GM19324 (cell line): ENCODE results near the gene CBX8.
A peak's percentile ranks its signal among the peaks of the same experiment; 100 is the strongest.
"Not testable (repeated sequence)": the region's sequence is repeated elsewhere in the genome, so short reads cannot be mapped to it uniquely, and the experiment has no call there.

ENCODE experiments used
- ATAC-seq: cut with Tn5 transposase; IDR thresholded peaks from one replicate; pipeline ENCODE4 v1.9.1; 2021; ENCODE audit warnings: mild to moderate bottlenecking, moderate library complexity; ENCODE audit not compliant: unreplicated experiment, low FRiP score

CBX8 gene

GRCh38 chr17:79781736-79782575 is 14.9 kb downstream of the CBX8 start:
- ATAC-seq = no peak

DNA sequence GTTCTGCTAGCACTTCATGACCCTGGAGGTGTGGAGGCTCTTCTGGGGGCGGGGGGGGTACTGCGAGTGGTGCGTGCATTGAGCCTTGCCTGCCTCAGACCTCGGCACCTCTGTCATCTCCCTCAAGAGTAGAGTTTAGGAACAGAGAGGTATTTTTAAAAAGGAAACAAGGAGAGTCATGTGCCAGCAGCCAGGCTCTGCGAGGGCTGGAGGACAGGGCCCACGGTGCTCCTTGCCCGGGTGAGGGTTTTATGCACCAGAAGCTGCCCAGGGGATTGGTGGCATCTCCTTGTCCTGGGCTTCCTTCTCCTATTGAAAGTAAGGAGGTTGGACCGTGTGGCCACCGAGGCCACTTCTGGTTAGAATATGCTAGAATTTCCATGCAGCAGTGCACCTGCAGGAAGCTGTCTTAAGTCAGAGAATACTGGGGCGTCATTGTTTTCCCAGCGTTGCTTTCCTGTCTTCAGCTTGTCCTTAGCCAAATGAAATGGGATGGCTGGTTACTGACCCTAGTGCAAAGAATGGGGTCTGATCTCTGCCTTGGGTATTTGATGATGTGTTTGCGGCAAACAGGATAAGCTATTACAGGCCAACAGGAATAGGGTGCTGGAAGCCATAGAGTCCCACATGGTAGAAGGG is 15.7 kb downstream of the CBX8 start:
- no peak for ATAC-seq

- no peak for ATAC-seq
Observed at GRCh38 chr17:79779661-79780365, 17.1 kb downstream of the CBX8 start.

- ATAC-seq = no peak
Observed at GRCh38 chr17:79779084-79779529, 17.8 kb downstream of the CBX8 start.

DNA sequence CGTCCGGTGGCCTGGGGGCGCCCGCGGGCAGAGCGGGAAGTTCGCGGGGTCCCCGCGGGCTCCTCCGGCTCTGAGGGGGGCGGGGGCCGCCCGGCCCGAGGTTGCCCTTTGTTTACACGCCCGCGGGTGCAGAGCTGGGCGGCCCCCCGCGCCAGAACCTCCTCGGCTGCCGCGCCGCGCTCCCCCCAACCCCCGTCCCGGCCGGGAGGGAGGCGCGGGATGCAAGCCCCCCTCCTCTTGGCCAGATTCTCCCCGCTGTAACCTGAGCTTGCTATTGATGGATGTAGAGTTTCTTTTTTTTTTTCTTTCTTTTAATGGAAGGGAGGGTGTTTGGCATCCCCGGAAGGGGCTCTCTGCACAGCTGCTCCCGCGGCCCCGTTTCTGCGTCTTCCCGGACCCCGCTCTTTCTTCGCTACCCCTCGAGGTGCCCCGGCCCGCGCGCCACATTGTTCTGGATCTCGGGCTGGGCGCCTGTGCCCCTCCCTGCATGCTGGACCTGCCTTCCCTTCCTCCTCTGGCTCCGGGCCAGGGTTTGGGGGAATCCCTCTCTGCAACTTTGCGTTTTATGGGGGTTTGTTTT is 18.3 kb downstream of the CBX8 start:
- no peak for ATAC-seq

- peak; percentile 75 for ATAC-seq
Observed at GRCh38 chr17:79777894-79778503, 18.9 kb downstream of the CBX8 start, which contains the start of gene CBX2. CBX2 (plus strand) TSS chr17:79778148; CDS start chr17:79778236, 88 bp downstream.

GRCh38 chr17:79777120-79777893 is 19.6 kb downstream of the CBX8 start:
- no peak for ATAC-seq

DNA sequence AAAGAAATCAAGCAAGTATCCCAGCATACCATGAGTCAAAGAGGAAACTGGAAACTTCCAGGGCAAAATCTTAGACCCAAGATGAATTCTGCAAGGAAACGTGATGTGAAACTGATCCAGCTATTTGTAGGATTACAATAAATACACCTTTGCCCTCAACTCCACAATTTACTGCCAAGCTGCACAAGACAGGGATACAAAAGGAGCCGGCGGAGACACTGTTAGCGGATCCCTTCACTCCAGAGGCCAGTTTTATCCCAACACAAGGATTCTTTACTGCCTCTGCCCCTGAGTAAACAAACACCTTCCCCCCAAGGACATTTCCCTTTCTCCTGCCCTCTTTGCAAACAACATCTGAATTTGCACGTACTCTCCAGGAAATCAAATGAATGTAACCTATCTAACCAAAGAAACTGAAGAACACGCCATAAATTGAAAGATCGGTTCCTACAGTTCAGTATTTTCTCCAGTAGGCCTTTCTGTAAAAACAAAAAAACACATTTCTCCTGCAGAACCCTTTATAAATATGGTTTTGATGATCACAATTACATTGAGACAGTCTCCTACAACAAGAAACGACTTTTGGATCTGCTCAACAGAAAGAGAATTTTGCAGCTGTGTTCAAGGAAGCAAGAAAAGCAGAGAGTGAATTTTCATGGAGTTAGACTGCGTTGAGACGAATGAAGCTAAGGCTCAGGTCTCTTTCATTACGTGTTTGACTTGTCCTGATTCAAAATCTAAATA is 20.3 kb downstream of the CBX8 start:
- no peak for ATAC-seq

- ATAC-seq = no peak
Observed at GRCh38 chr17:79775632-79776031, 21.2 kb downstream of the CBX8 start.

- ATAC-seq = no peak
Observed at GRCh38 chr17:79774561-79774975, 22.3 kb downstream of the CBX8 start.

- ATAC-seq = not testable (repeated sequence)
Observed at GRCh38 chr17:79772726-79773125, 24.2 kb downstream of the CBX8 start.

DNA sequence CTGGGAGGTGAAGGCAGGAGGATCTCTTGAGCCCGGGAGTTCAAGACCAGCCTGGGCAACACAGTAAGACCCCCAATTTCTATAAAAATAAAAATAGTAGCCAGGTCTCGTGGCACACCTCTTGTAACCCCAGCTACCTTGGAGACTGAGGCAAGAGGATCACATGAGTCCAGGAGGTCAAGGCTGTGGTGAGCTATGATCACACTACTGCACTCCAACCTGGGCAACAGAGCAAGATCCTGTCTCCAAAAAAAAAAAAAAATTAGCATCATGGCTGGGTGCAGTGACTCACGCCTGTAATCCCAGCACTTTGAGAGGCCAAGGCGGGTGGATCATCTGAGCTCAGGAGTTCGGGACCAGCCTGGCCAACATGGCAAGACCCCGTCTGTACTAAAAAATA is 25.6 kb downstream of the CBX8 start:
- ATAC-seq = no peak

DNA sequence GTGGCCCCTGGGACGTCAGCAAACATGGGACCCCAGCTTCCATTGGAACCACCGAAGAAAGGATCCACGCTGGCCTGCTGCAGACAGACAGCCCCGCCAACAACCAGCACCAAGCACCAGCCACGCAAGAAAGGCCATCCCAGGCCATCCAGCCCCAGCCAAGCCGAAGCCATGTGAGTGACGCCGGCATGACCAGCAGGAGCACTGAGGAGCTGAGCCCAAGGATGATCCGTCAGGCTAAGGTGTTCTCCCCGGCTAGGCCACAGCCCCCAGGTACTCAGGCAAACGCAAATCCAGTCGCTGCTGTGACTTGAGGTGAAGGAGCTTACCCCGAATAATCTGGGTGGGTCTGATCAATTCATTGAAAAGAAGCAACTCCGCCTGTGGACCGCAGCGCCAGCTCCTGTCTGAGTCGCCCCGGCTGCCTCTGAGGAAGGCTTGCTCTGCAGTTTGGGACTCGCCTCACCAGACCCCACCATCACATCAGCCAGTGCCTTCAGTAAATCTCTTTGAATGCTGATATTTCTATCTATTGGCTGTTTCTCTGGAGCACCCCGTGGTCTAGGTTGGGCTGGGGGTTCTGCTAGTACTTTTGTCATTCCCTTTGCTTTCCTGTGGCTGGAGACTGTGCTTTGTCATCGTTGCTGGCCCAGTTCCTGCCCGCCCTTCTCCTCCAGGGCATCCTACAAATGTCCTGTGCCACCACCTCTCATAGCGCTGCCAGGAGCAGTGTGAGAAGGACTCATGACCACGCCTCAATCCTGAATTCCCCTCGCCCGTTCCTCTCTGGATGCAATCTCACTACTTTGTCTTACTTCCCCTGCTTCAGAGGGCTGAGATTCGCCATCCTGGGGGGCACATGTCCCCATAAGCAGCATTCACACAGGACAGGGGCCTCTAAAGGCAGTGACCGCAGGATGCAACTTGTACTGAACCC is 27.0 kb downstream of the CBX8 start:
- no peak for ATAC-seq

DNA sequence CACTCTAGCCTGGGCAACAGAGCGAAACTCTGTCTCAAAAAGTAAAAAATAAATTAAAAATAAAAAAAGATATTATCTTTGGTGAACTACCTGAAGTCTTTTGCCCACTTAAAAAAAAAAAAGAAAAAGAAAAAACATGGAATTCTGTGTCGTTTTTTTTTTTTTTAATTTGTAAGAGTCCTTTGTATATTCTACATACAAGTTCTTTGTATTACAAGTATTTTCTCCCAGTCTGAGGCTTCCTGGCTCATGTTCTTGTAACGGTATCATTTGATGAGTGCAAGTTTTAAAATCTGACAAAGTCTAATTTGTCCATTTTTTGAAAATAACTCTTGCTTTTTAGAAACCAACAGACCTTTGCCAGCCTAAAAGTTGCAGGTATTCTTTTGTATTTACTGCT is 31.2 kb downstream of the CBX8 start:
- no peak for ATAC-seq

DNA sequence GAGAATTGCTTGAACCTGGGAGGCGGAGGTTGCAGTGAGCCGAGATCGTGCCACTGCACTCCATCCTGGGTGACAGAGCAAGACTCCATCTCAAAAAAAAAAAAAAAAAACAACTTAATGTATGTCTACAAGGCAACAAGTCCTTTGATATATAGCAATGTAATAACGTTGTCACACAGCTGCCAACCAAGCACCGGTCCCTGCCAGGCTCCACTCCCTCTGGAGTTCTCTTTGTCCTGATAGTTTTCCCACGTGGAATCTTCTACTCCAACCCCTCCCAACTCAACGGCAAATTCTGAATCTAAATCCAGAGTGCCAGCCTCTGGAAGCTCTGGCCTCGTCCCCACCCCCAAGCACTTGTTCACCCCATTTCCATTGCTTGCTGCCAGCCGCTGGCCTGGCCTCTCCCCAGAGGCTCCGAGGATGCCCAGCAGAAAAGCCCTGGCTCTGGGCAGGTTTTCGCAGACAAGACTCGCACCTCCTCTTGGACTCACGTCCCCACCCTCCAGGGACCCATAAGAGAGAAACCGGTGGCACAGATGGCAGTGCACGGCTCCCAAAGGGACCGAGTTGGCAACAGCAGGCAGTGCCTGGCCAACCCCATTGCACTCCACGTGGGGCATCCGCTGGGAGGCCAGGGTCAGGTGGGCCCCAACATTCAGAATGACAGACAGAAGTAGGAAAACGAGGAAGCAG is 34.8 kb downstream of the CBX8 start:
- ATAC-seq = no peak

GRCh38 chr17:79760197-79760906 is 36.5 kb downstream of the CBX8 start:
- ATAC-seq = no peak

GRCh38 chr17:79758271-79758670 is 38.6 kb downstream of the CBX8 start:
- no peak for ATAC-seq
